Heart left ventricle (tissue), 13 donors: ENCODE data around the gene MAST3.

Source experiments
- CTCF ChIP-seq, 12 donors: fragments of 200-600 bp; sonication (generic) in 4 of 12; IDR thresholded peaks; one replicate each; pipeline versions ENCODE4 v1.5.0 to v1.8.0; 2018 to 2022; ENCODE audit warnings: antibody characterized with exemption in 12 of 12, mild to moderate bottlenecking in 5 of 12
- POLR2A ChIP-seq, 2 donors: fragments of 450-650 bp; IDR thresholded peaks; one replicate each; pipeline ENCODE4 v1.6.1; 2017; ENCODE audit warnings: antibody characterized with exemption in 2 of 2, mild to moderate bottlenecking in 2 of 2, moderate library complexity in 2 of 2
- donor health status: ischemic (EF 13 %, LVEDD 7.1; RV severe dilation, severe dysfunction).
- donor health status: DM: no; HTN: yes; CAD: no.
- donor health status: DM: no; HTN: no; CAD: no.
- donor health status: ischemic (EF 25% LVEDD 6.9; RV normal size, moderate dysfunction).
- donor health status: ischemic (EF 25% LVEDD 5.7; RV mildly dilated, moderate dysfunction).
- donor health status: ischemic (EF 35%, LVEDD 5.7; RV mildly dilated, moderate dysfunction).
- donor health status: nonischemic (EF 11% LVEDD 7.7; RV severe dilation, severe dysfunction).
- donor health status: DM: yes; HTN: yes; CAD: no.
- donor health status: PGD.
- donor health status: ischemic (EF 29% LVEDD 5.4; RV normal size, mild dysfunction).
- donor health status: nonischemic (EF 23%, LVEDD 6.1; RV moderate dilation, normal function).

DNA sequence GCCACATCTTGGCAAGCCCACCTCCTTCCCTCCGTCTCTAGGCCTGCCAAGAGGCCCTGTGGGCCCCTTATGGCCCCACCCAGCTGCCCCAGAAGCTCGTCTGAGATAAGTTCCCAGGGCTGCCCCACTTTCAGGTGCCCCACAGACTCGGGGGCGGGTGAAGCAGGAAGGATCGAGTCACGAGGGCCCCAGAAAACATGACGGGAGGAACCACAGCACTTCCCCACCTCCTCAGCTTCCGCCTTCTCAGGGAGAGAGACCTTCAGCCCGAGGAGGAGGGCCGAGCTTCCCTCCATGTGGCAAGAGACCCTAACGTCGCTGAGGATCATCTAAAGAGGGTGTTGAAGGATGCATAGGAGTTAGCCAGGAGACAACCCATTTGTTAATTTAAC is 6.4 kb upstream of the MAST3 start:
- no peak for TF ChIP-seq CTCF (IDR thresholded peaks at IDR 0.05)
- no peak for TF ChIP-seq POLR2A (IDR thresholded peaks at IDR 0.05)
